Mesendoderm (in vitro differentiated cells): ENCODE measurements around the gene COL4A2.

Experiments
- DNase-seq: peaks from one replicate; pipeline ENCODE4 v3.0.0; 2013
- H2AK5ac ChIP-seq: 2 replicates; pipeline ENCODE4 v1.6.1; 2013; ENCODE audit warnings: low read length, inconsistent platforms
- H2BK120ac ChIP-seq: 2 replicates; pipeline ENCODE4 v1.6.1; 2013; ENCODE audit warnings: low read depth, mild to moderate bottlenecking, low read length, moderate library complexity, mixed read lengths
- H2BK15ac ChIP-seq: replicated peaks from 2 replicates; pipeline ENCODE4 v1.6.1; 2013; ENCODE audit warnings: low read depth, mild to moderate bottlenecking, moderate library complexity
- H2BK5ac ChIP-seq: 2 replicates; pipeline ENCODE4 v1.6.1; 2013; ENCODE audit warnings: low read length, inconsistent platforms
- H3K18ac ChIP-seq: 2 replicates; pipeline ENCODE4 v1.6.1; 2013; ENCODE audit warnings: mild to moderate bottlenecking, low read length, mixed read lengths
- H3K23ac ChIP-seq: one replicate; pipeline ENCODE4 v1.6.1; 2013; ENCODE audit warnings: low read length
- H3K27ac ChIP-seq: 2 replicates; pipeline ENCODE4 v1.5.1; 2013; ENCODE audit warnings: low read depth, mild to moderate bottlenecking, inconsistent platforms, low read length, moderate library complexity
- H3K27me3 ChIP-seq: 2 replicates; pipeline ENCODE4 v1.6.1; 2013; ENCODE audit warnings: low read length, control low read depth, mild to moderate bottlenecking, inconsistent platforms; ENCODE audit not compliant: insufficient read depth, poor library complexity
- H3K36me3 ChIP-seq: 2 replicates; pipeline ENCODE4 v1.6.1; 2013; ENCODE audit warnings: low read length, inconsistent platforms; ENCODE audit not compliant: control insufficient read depth, insufficient read depth
- H3K4ac ChIP-seq: one replicate; pipeline ENCODE4 v1.6.1; 2013; ENCODE audit warnings: low read depth, mild to moderate bottlenecking, low read length, moderate library complexity
- H3K4me1 ChIP-seq: 2 replicates; pipeline ENCODE4 v1.6.1; 2013; ENCODE audit warnings: low read depth, low read length, inconsistent platforms; ENCODE audit not compliant: control insufficient read depth
- H3K4me2 ChIP-seq: 2 replicates; pipeline ENCODE4 v1.6.1; 2013; ENCODE audit warnings: low read length
- H3K4me3 ChIP-seq: 2 replicates; pipeline ENCODE4 v1.5.1; 2013; ENCODE audit warnings: mild to moderate bottlenecking, low read length
- H3K56ac ChIP-seq: one replicate; pipeline ENCODE4 v1.6.1; 2013; ENCODE audit warnings: low read length
- H3K79me1 ChIP-seq: 2 replicates; pipeline ENCODE4 v1.6.1; 2013; ENCODE audit warnings: low read length, inconsistent platforms
- H3K79me2 ChIP-seq: 2 replicates; pipeline ENCODE4 v1.6.1; 2013; ENCODE audit warnings: mild to moderate bottlenecking, low read length; ENCODE audit not compliant: control insufficient read depth, insufficient read depth
- H3K9ac ChIP-seq: 2 replicates; pipeline ENCODE4 v1.6.1; 2013; ENCODE audit warnings: low read length, inconsistent platforms
- H4K5ac ChIP-seq: one replicate; pipeline ENCODE4 v1.6.1; 2013; ENCODE audit warnings: low read length
- H4K8ac ChIP-seq: one replicate; pipeline ENCODE4 v1.6.1; 2013; ENCODE audit warnings: low read depth, mild to moderate bottlenecking, control low read depth, low read length, moderate library complexity
- WGBS: extraction: QIAGEN DNeasy Blood & Tissue Kit; methylation state at CpG from one replicate; pipeline ENCODE4 v1.1.7; 2013; ENCODE audit warnings: low lambda C conversion rate, missing lambda C conversion rate; ENCODE audit not compliant: insufficient coverage; ENCODE audit errors: extremely low coverage; 5-methylcytosine and 5-hydroxymethylcytosine counted together

COL4A2 gene

GRCh38 chr13:110361365-110361911 is 54.4 kb downstream of the COL4A2 start:
- no peak overlapping the region for H2AK5ac ChIP-seq
- H3K79me1 ChIP-seq, result no peaks in the 10 kb centered on the region
- H3K27ac ChIP-seq, result no peak overlapping the region
- no peak overlapping the region for H3K4ac ChIP-seq
- no peak overlapping the region for H2BK15ac ChIP-seq
- H2BK5ac ChIP-seq, result no peak overlapping the region
- H3K23ac ChIP-seq, result no peak overlapping the region
- no peaks in the 10 kb centered on the region for H3K27me3 ChIP-seq
- no peaks in the 10 kb centered on the region for H3K79me2 ChIP-seq
- no peak overlapping the region for H4K5ac ChIP-seq
- no peak overlapping the region for H2BK120ac ChIP-seq
- no peak overlapping the region for H3K56ac ChIP-seq
- no peak overlapping the region for H3K4me3 ChIP-seq
- H3K18ac ChIP-seq, result no peak overlapping the region
- WGBS, result no CpG with 5 or more reads among the region's 10 CpGs
- H3K36me3 ChIP-seq, result no peaks in the 10 kb centered on the region
- DNase-seq, result no peak
- no peaks in the 10 kb centered on the region for H3K4me1 ChIP-seq
- no peak overlapping the region for H3K4me2 ChIP-seq
- H3K9ac ChIP-seq, result no peak overlapping the region
- no peak overlapping the region for H4K8ac ChIP-seq

GRCh38 chr13:110363010-110363409 is 55.9 kb downstream of the COL4A2 start:
- Histone ChIP-seq H3K4me1 (no peaks in the 10 kb centered on the region), H3K36me3 (no peaks in the 10 kb centered on the region), H2BK120ac (no peak overlapping the region), H3K56ac (no peak overlapping the region), H2BK5ac (no peak overlapping the region), H2BK15ac (no peak overlapping the region), H3K4me3 (no peak overlapping the region), H4K8ac (no peak overlapping the region), H3K79me2 (no peaks in the 10 kb centered on the region), H4K5ac (no peak overlapping the region), H3K27ac (no peak overlapping the region), H3K23ac (no peak overlapping the region), H3K18ac (no peak overlapping the region), H3K79me1 (no peaks in the 10 kb centered on the region), H2AK5ac (no peak overlapping the region), H3K4me2 (no peak overlapping the region), H3K4ac (no peak overlapping the region), H3K9ac (no peak overlapping the region), H3K27me3 (no peaks in the 10 kb centered on the region)
- DNase-seq, result peak; percentile 61
- WGBS, result no CpG with 5 or more reads among the region's 8 CpGs

GRCh38 chr13:110364081-110364480 is 57.0 kb downstream of the COL4A2 start:
- Histone ChIP-seq H2BK120ac (no peak overlapping the region), H3K4ac (no peak overlapping the region), H3K4me2 (no peak overlapping the region), H2BK15ac (no peak overlapping the region), H4K5ac (no peak overlapping the region), H3K4me1 (no peaks in the 10 kb centered on the region), H3K9ac (no peak overlapping the region), H3K4me3 (no peak overlapping the region), H2BK5ac (no peak overlapping the region), H3K79me2 (no peaks in the 10 kb centered on the region), H3K36me3 (no peaks in the 10 kb centered on the region), H3K27ac (no peak overlapping the region), H2AK5ac (no peak overlapping the region), H3K23ac (no peak overlapping the region), H4K8ac (no peak overlapping the region), H3K79me1 (no peaks in the 10 kb centered on the region), H3K56ac (no peak overlapping the region), H3K18ac (no peak overlapping the region), H3K27me3 (no peaks in the 10 kb centered on the region)
- no peak for DNase-seq
- no CpG with 5 or more reads among the region's 5 CpGs for WGBS

DNA sequence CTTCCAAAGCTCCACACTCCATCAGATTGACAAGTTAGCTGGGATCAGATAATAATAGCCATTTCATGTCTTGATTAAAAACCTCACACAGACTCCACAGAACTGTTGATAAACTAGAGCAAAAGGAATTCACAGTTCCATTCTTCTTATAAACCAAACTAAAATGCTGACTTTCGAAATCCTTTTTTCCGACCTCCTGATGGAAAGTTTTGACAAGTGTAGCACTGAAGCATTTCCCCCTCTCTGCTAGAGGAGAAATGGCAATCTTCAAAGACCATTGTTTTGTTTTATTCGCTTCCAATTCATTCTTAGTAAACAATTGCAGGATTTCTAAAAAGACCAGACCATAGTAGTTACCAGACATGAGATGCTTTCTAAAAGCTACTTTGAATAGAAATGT is 58.8 kb downstream of the COL4A2 start:
- H3K9ac ChIP-seq, result no peak overlapping the region
- H4K8ac ChIP-seq, result no peak overlapping the region

GRCh38 chr13:110366733-110367132 is 59.6 kb downstream of the COL4A2 start:
- no peak for DNase-seq
- no CpG with 5 or more reads among the region's 3 CpGs for WGBS
- no peak overlapping the region for H2BK120ac ChIP-seq
- no peaks in the 10 kb centered on the region for H3K4me1 ChIP-seq
- H3K79me1 ChIP-seq, result no peaks in the 10 kb centered on the region
- no peak overlapping the region for H3K4ac ChIP-seq
- H4K5ac ChIP-seq, result no peak overlapping the region
- H3K4me3 ChIP-seq, result no peak overlapping the region
- H3K4me2 ChIP-seq, result no peak overlapping the region
- H3K27me3 ChIP-seq, result no peaks in the 10 kb centered on the region
- H4K8ac ChIP-seq, result no peak overlapping the region
- H2BK5ac ChIP-seq, result no peak overlapping the region
- H3K23ac ChIP-seq, result no peak overlapping the region
- no peak overlapping the region for H2BK15ac ChIP-seq
- no peak overlapping the region for H2AK5ac ChIP-seq
- no peak overlapping the region for H3K56ac ChIP-seq
- H3K79me2 ChIP-seq, result no peaks in the 10 kb centered on the region
- H3K18ac ChIP-seq, result no peak overlapping the region
- no peak overlapping the region for H3K27ac ChIP-seq
- H3K9ac ChIP-seq, result no peak overlapping the region
- H3K36me3 ChIP-seq, result no peaks in the 10 kb centered on the region

More for the DNA sequence above, 58.8 kb downstream of the COL4A2 start:
- no peak overlapping the region for H3K56ac ChIP-seq
- H4K5ac ChIP-seq, result no peak overlapping the region
- H3K36me3 ChIP-seq, result no peaks in the 10 kb centered on the region
- H3K79me1 ChIP-seq, result no peaks in the 10 kb centered on the region
- no peak overlapping the region for H2BK15ac ChIP-seq
- no peak for DNase-seq
- H3K18ac ChIP-seq, result no peak overlapping the region
- no peak overlapping the region for H2BK5ac ChIP-seq
- no peaks in the 10 kb centered on the region for H3K79me2 ChIP-seq
- H3K4ac ChIP-seq, result no peak overlapping the region
- H3K27me3 ChIP-seq, result no peaks in the 10 kb centered on the region
- no CpG with 5 or more reads among the region's 3 CpGs for WGBS
- no peak overlapping the region for H3K27ac ChIP-seq
- H3K4me2 ChIP-seq, result no peak overlapping the region
- no peak overlapping the region for H3K23ac ChIP-seq
- H3K4me1 ChIP-seq, result no peaks in the 10 kb centered on the region
- H2AK5ac ChIP-seq, result no peak overlapping the region
- no peak overlapping the region for H2BK120ac ChIP-seq
- H3K4me3 ChIP-seq, result no peak overlapping the region

- Histone ChIP-seq H3K4me3 (no peak overlapping the region), H2BK120ac (no peak overlapping the region), H3K4ac (no peak overlapping the region), H3K9ac (no peak overlapping the region), H3K79me2 (no peaks in the 10 kb centered on the region), H3K79me1 (no peaks in the 10 kb centered on the region), H3K27me3 (no peaks in the 10 kb centered on the region), H3K23ac (no peak overlapping the region), H3K4me1 (no peaks in the 10 kb centered on the region), H2BK5ac (no peak overlapping the region), H3K4me2 (no peak overlapping the region), H4K8ac (no peak overlapping the region), H4K5ac (no peak overlapping the region), H2BK15ac (no peak overlapping the region), H3K27ac (no peak overlapping the region), H3K18ac (no peak overlapping the region), H2AK5ac (no peak overlapping the region), H3K36me3 (no peaks in the 10 kb centered on the region), H3K56ac (no peak overlapping the region)
- DNase-seq, result no peak
- no CpG with 5 or more reads among the region's 4 CpGs for WGBS
Measured at GRCh38 chr13:110367620-110368019, 60.5 kb downstream of the COL4A2 start.
